HEK293 (cell line): ENCODE results near the gene SRI.
"Not testable (repeated sequence)": the region's sequence is repeated elsewhere in the genome, so short reads cannot be mapped to it uniquely, and the experiment has no call there.

ENCODE experiments used
- CTCF ChIA-PET: fragments of 350-600 bp; formaldehyde crosslinking; extraction: SDS; loops from one replicate; lab custom pipeline; 2021; ENCODE audit warnings: antibody characterized with exemption; lab: Yijun Ruan, JAX
- POLR2A ChIA-PET: fragments of 300-600 bp; formaldehyde crosslinking; extraction: SDS; loops from one replicate; lab custom pipeline; 2020; ENCODE audit warnings: antibody characterized with exemption, inconsistent platforms; lab: Yijun Ruan, JAX
- H3K27ac ChIP-seq: fragments of 200-500 bp; sonication (Bioruptor generic); 2 replicates; pipeline ENCODE4 v1.5.1; 2014; ENCODE audit warnings: low read depth, low read length, control low read depth, inconsistent platforms; ENCODE audit errors: extremely low read depth
- H3K36me3 ChIP-seq, 2 experiments: fragments of 200-500 bp in 1 of 2; sonication (Bioruptor generic) in 1 of 2; 1 replicate in 1 of 2; 2 replicates in 1 of 2; pipeline ENCODE4 v1.5.1; 2014 to 2017; ENCODE audit warnings: inconsistent platforms in 2 of 2, low read length in 2 of 2; ENCODE audit not compliant: control insufficient read depth in 2 of 2, insufficient read depth in 1 of 2
- H3K4me1 ChIP-seq: fragments of 200-500 bp; sonication (Bioruptor generic); 2 replicates; pipeline ENCODE4 v1.5.1; 2014; ENCODE audit warnings: mild to moderate bottlenecking, low read length, inconsistent platforms; ENCODE audit not compliant: control insufficient read depth, insufficient read depth
- H3K4me3 ChIP-seq: 2 replicates; pipeline ENCODE4 v1.5.1; 2011; ENCODE audit warnings: low read depth, mild to moderate bottlenecking, control low read depth, low read length, moderate library complexity
- H3K9me3 ChIP-seq: fragments of 200-500 bp; sonication (Bioruptor generic); 2 replicates; pipeline ENCODE4 v1.5.1; 2014; ENCODE audit warnings: low read depth, low read length, inconsistent platforms; ENCODE audit not compliant: control insufficient read depth, insufficient read depth
- GLIS2 ChIP-seq: fragments of 450-650 bp; formaldehyde crosslinking; IDR thresholded peaks from 2 replicates; pipeline ENCODE4 v1.5.1; 2016; ENCODE audit warnings: missing biosample characterization, missing genetic modification characterization
- KLF7 ChIP-seq: fragments of 450-650 bp; formaldehyde crosslinking; IDR thresholded peaks from 2 replicates; pipeline ENCODE4 v1.5.1; 2016; ENCODE audit warnings: missing biosample characterization, missing genetic modification characterization, borderline replicate concordance
- MEIS1 ChIP-seq: sonication (generic); formaldehyde crosslinking; IDR thresholded peaks from 2 replicates; pipeline ENCODE4 v1.8.1; 2022; ENCODE audit warnings: missing genetic modification reagents, mild to moderate bottlenecking, borderline replicate concordance
- SCRT1 ChIP-seq: fragments of 450-650 bp; formaldehyde crosslinking; IDR thresholded peaks from 2 replicates; pipeline ENCODE4 v1.5.1; 2016; ENCODE audit warnings: missing biosample characterization, missing genetic modification characterization, borderline replicate concordance
- ZBTB1 ChIP-seq: fragments of 450-650 bp; formaldehyde crosslinking; IDR thresholded peaks from 2 replicates; pipeline ENCODE4 v1.5.1; 2016; ENCODE audit warnings: missing biosample characterization, missing genetic modification characterization
- ZBTB17 ChIP-seq: fragments of 450-650 bp; formaldehyde crosslinking; IDR thresholded peaks from 2 replicates; pipeline ENCODE4 v1.5.1; 2016; ENCODE audit warnings: missing biosample characterization, missing genetic modification characterization
- ZNF132 ChIP-seq: fragments of 450-650 bp; formaldehyde crosslinking; IDR thresholded peaks from 2 replicates; pipeline ENCODE4 v1.5.1; 2017; ENCODE audit warnings: missing biosample characterization, missing genetic modification characterization, borderline replicate concordance
- ZNF155 ChIP-seq: fragments of 450-650 bp; formaldehyde crosslinking; IDR thresholded peaks from 2 replicates; pipeline ENCODE4 v1.5.1; 2016; ENCODE audit warnings: missing biosample characterization, missing genetic modification characterization
- ZNF18 ChIP-seq: fragments of 450-650 bp; formaldehyde crosslinking; IDR thresholded peaks from 2 replicates; pipeline ENCODE4 v1.5.1; 2016; ENCODE audit warnings: missing biosample characterization, missing genetic modification characterization
- ZNF202 ChIP-seq: fragments of 450-650 bp; formaldehyde crosslinking; IDR thresholded peaks from 2 replicates; pipeline ENCODE4 v1.5.1; 2016; ENCODE audit warnings: missing biosample characterization, missing genetic modification characterization, borderline replicate concordance
- ZNF366 ChIP-seq: fragments of 450-650 bp; formaldehyde crosslinking; conservative IDR thresholded peaks from 2 replicates; pipeline ENCODE4 v1.5.1; 2016; ENCODE audit warnings: missing biosample characterization, missing genetic modification characterization
- ZNF37A ChIP-seq: fragments of 450-650 bp; IDR thresholded peaks from 2 replicates; pipeline ENCODE4 v1.5.1; 2018; ENCODE audit warnings: missing biosample characterization, missing genetic modification characterization
- ZNF423 ChIP-seq: fragments of 450-650 bp; formaldehyde crosslinking; IDR thresholded peaks from 2 replicates; pipeline ENCODE4 v1.5.1; 2016; ENCODE audit warnings: missing biosample characterization, missing genetic modification characterization
- ZNF513 ChIP-seq: fragments of 450-650 bp; IDR thresholded peaks from 2 replicates; pipeline ENCODE4 v1.5.1; 2018; ENCODE audit warnings: missing biosample characterization, missing genetic modification characterization
- ZNF530 ChIP-seq: fragments of 450-650 bp; formaldehyde crosslinking; IDR thresholded peaks from 2 replicates; pipeline ENCODE4 v1.5.1; 2016; ENCODE audit warnings: low read depth, missing biosample characterization, missing genetic modification characterization
- ZNF560 ChIP-seq: fragments of 450-650 bp; formaldehyde crosslinking; IDR thresholded peaks from 2 replicates; pipeline ENCODE4 v1.5.1; 2017; ENCODE audit warnings: missing biosample characterization, missing genetic modification characterization, borderline replicate concordance
- ZNF610 ChIP-seq: fragments of 450-650 bp; formaldehyde crosslinking; IDR thresholded peaks from 2 replicates; pipeline ENCODE4 v1.5.1; 2016; ENCODE audit warnings: missing biosample characterization, missing genetic modification characterization, borderline replicate concordance
- ZNF660 ChIP-seq: fragments of 450-650 bp; IDR thresholded peaks from 2 replicates; pipeline ENCODE4 v1.5.1; 2018; ENCODE audit warnings: missing biosample characterization, mild to moderate bottlenecking, missing genetic modification characterization
- ZNF664 ChIP-seq: fragments of 450-650 bp; formaldehyde crosslinking; IDR thresholded peaks from 2 replicates; pipeline ENCODE4 v1.5.1; 2016; ENCODE audit warnings: missing biosample characterization, missing genetic modification characterization
- ZNF701 ChIP-seq: fragments of 450-650 bp; formaldehyde crosslinking; IDR thresholded peaks from 2 replicates; pipeline ENCODE4 v1.5.1; 2016; ENCODE audit warnings: missing biosample characterization, missing genetic modification characterization
- ZNF776 ChIP-seq: fragments of 450-650 bp; formaldehyde crosslinking; IDR thresholded peaks from 2 replicates; pipeline ENCODE4 v1.5.0; 2017; ENCODE audit warnings: missing biosample characterization, missing genetic modification characterization, borderline replicate concordance
- TF ChIP-seq, protein P1 (sequence below): fragments of 450-650 bp; formaldehyde crosslinking; IDR thresholded peaks from 2 replicates; pipeline ENCODE4 v1.5.1; 2016; ENCODE audit warnings: missing biosample characterization, missing genetic modification characterization, borderline replicate concordance
- TF ChIP-seq, protein P2 (sequence below): fragments of 450-650 bp; formaldehyde crosslinking; IDR thresholded peaks from 2 replicates; pipeline ENCODE4 v1.5.1; 2016; ENCODE audit warnings: missing biosample characterization, missing genetic modification characterization
- TF ChIP-seq, protein P3 (sequence below): fragments of 450-650 bp; formaldehyde crosslinking; optimal IDR thresholded peaks from 2 replicates; pipeline ENCODE3; 2016; ENCODE audit warnings: missing biosample characterization, mild to moderate bottlenecking, missing genetic modification characterization

Gene SRI

DNA sequence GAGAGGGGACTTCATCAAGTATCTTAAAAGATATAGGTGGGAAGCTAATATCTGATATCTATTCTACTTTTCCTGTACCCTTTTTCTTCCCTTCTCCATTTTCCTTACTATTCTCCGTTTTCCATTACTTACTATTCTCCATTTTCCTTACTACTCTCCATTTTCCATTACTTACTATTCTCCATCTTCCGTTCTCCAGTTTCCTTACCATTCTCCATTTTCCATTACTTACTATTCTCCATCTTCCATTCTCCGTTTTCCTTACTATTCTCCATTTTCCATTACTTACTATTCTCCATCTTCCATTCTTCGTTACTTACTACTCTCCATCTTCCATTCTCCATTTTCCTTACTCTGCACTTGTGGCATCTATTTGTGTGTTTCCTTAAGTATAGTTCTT, 47.6 kb upstream of the SRI start (continued):
- TF ChIP-seq ZNF202 (tag by site-specific recombination) (no peak), ZNF701 (no peak), ZNF664 (tag by site-specific recombination) (no peak), ZNF366 (tag by site-specific recombination) (no peak), ZBTB17 (tag by site-specific recombination) (no peak)
- TF ChIP-seq, protein P1, sequence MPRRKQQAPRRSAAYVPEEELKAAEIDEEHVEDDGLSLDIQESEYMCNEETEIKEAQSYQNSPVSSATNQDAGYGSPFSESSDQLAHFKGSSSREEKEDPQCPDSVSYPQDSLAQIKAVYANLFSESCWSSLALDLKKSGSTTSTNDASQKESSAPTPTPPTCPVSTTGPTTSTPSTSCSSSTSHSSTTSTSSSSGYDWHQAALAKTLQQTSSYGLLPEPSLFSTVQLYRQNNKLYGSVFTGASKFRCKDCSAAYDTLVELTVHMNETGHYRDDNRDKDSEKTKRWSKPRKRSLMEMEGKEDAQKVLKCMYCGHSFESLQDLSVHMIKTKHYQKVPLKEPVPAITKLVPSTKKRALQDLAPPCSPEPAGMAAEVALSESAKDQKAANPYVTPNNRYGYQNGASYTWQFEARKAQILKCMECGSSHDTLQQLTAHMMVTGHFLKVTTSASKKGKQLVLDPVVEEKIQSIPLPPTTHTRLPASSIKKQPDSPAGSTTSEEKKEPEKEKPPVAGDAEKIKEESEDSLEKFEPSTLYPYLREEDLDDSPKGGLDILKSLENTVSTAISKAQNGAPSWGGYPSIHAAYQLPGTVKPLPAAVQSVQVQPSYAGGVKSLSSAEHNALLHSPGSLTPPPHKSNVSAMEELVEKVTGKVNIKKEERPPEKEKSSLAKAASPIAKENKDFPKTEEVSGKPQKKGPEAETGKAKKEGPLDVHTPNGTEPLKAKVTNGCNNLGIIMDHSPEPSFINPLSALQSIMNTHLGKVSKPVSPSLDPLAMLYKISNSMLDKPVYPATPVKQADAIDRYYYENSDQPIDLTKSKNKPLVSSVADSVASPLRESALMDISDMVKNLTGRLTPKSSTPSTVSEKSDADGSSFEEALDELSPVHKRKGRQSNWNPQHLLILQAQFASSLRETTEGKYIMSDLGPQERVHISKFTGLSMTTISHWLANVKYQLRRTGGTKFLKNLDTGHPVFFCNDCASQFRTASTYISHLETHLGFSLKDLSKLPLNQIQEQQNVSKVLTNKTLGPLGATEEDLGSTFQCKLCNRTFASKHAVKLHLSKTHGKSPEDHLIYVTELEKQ (tag by site-specific recombination), result no peak
- TF ChIP-seq, protein P2, sequence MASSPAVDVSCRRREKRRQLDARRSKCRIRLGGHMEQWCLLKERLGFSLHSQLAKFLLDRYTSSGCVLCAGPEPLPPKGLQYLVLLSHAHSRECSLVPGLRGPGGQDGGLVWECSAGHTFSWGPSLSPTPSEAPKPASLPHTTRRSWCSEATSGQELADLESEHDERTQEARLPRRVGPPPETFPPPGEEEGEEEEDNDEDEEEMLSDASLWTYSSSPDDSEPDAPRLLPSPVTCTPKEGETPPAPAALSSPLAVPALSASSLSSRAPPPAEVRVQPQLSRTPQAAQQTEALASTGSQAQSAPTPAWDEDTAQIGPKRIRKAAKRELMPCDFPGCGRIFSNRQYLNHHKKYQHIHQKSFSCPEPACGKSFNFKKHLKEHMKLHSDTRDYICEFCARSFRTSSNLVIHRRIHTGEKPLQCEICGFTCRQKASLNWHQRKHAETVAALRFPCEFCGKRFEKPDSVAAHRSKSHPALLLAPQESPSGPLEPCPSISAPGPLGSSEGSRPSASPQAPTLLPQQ (tag by site-specific recombination), result no peak
- TF ChIP-seq, all 188 proteins: peak for 0

DNA sequence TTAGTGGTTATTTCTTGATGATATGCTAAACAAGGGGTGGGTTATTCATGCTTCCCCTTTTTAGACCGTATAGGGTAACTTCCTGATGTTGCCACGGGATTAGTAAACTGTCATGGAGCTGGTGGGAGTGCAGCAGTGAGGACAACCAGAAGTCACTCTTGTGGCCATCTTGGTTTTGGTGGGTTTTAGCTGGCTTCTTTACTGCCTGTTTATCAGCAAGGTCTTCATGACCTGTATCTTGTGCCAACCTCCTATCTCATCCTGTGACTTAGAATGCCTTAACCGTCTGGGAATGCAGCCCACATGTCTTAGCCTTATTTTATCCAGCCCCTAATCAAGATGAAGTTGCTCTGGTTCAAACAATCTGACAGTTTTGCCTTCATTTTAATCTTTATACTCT, 45.1 kb upstream of the SRI start:
- H3K36me3 ChIP-seq, H3K4me3 ChIP-seq, POLR2A ChIA-PET, H3K4me1 ChIP-seq, H3K9me3 ChIP-seq, H3K27ac ChIP-seq: not testable (repeated sequence)
- CTCF ChIA-PET, result interaction anchor here (0.9 kb wide), 1 partner anchor 22 kb away, joined by 4 read pairs; no protein-coding TSS in a partner anchor

DNA sequence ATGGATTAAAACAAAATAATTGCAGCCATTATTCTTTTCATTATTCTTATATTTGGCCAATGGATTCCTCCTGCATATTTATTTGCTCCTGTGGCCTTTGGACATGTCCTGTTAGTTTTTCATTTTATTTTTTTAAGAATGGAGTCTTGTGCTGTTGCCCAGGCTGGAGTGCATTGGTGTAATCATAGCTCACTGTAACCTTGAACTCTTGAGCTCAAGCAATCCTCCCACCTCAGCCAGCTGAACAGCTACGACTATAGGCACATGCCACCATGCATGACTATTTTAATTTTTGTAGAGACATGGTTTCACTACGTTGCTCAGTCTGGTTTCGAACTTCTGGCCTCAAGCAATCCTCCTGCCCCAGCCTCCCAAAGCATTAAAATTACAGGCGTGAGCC, 42.7 kb upstream of the SRI start:
- TF ChIP-seq ZNF132 (tag by site-specific recombination) (no peak), ZNF776 (tag by site-specific recombination) (no peak), ZNF37A (tag by site-specific recombination) (no peak), MEIS1 (CRISPR knock-in tag) (no peak), KLF7 (no peak), SCRT1 (tag by site-specific recombination) (no peak), ZNF18 (tag by site-specific recombination) (no peak), ZNF560 (tag by site-specific recombination) (no peak), ZNF530 (tag by site-specific recombination) (no peak), ZNF660 (tag by site-specific recombination) (no peak), ZBTB1 (tag by site-specific recombination) (no peak), ZNF423 (tag by site-specific recombination) (no peak), GLIS2 (tag by site-specific recombination) (no peak), ZNF155 (no peak), ZNF513 (no peak), ZNF610 (tag by site-specific recombination) (no peak)
- TF ChIP-seq, protein P3, sequence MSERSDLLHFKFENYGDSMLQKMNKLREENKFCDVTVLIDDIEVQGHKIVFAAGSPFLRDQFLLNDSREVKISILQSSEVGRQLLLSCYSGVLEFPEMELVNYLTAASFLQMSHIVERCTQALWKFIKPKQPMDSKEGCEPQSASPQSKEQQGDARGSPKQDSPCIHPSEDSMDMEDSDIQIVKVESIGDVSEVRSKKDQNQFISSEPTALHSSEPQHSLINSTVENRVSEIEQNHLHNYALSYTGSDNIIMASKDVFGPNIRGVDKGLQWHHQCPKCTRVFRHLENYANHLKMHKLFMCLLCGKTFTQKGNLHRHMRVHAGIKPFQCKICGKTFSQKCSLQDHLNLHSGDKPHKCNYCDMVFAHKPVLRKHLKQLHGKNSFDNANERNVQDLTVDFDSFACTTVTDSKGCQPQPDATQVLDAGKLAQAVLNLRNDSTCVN (tag by site-specific recombination), result no peak
- Histone ChIP-seq H3K4me3 (no peak overlapping the region), H3K9me3 (no peaks in the 10 kb centered on the region), H3K4me1 (no peaks in the 10 kb centered on the region), H3K36me3 (no peaks in the 10 kb centered on the region), H3K27ac (no peak overlapping the region)
- POLR2A ChIA-PET, result no interaction called here
- CTCF ChIA-PET, result no interaction called here
